Mesenteric fat pad (tissue), 1 donor: ENCODE data around the gene MYH9. TPM values are rescaled to one million over a fixed set of nuclear protein-coding genes. Genes with fewer than 3 reads are reported as not detected.

ENCODE experiments used
- DNase-seq: peaks from one replicate; pipeline ENCODE4 v3.0.0-alpha.2; 2020; ENCODE audit warnings: low spot score
- microRNA-seq: library from miRNA; unstranded; fragments of <30 nt; microRNA quantifications from one replicate; pipeline ENCODE4 v1.2.0, GENCODE V29; 2020; ENCODE audit warnings: borderline number of aligned reads
- total RNA-seq: library from RNA; stranded (reverse); fragmentation: NEBNext Ultra II Directional; extraction: Animal tissue kit (Norgen Biotek cat#: 25700); gene quantifications from one replicate; pipeline ENCODE4 v1.2.1, GENCODE V29; 2021
- donor health status: DM: yes; HTN: yes; CAD: no.

The MYH9 gene
- total RNA-seq, 1 donor from 2014 or later: 673 TPM

DNA sequence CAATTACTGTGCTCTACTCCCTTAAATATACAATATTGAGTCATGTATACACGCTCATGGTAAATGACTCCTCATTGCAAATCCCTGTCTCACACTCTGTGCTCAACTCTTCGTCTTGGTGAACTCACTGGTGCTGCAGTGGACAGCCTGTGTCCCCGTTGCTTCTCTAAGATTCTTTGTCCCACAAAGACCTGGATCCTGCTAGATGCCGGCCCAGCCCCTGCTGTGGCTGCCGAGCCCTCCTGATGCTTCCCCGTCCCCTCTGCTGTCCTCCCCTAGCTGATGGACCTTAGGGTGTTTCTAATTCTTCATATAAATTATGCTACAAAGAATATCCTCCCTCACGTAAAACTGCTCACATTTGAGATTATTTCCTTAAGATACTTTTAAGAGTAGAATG, 154.0 kb downstream of the MYH9 start:
- DNase-seq: peak; percentile 47

DNA sequence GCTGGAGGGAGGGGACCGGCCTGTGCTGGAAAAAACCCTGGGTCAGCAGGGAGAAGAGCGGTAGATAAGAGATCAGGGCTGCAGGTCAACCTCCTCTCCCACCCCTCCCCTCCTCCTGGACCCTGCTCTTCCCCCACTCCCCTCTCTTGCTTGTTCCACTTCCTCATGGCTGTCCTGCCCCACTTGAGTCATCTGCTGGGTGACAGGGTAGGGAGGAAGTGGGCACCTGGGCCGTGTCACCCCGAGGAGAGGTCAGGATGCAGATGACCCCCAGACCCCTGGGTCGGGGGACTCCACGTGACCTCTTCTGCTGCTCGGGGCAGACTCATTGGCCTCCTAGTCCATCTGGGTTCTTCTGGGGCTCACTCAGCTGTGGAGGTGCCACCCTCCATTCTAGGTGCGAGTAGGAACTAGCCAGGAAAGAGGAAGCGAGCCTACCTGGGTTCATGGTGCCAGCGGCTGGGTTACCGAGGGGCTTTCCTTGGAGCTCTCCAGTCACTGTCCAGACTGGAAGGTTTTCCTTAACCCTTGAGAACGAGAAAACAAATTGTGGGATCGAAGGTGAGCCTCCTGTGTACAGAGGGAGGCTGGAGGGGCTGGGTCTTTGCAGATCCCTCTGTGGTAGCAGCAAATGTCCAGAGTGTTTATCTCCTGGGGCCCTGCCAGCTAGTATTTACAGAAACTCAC, 154.9 kb downstream of the MYH9 start:
- peak; percentile 60 for DNase-seq

Small RNA genes lying within 50 kb of the gene (microRNA-seq; reads per million reads assigned to microRNA genes)
- not detected for gene MIR6819

Other genes starting within 250 kb of the MYH9 start
- gene APOL3, start 227.2 kb downstream of the MYH9 start, total RNA-seq: 66.8 TPM
- 51.4 TPM for gene APOL4, start 186.2 kb downstream of the MYH9 start, total RNA-seq
- gene APOL2, start 148.4 kb downstream of the MYH9 start, total RNA-seq: 168 TPM
- 82.3 TPM for gene APOL1, start 134.8 kb downstream of the MYH9 start, total RNA-seq
- gene TXN2, start 93.7 kb upstream of the MYH9 start, total RNA-seq: 52.0 TPM
- 11.2 TPM for gene FOXRED2, start 119.1 kb upstream of the MYH9 start, total RNA-seq
- gene EIF3D, start 141.2 kb upstream of the MYH9 start, total RNA-seq: 149 TPM